ENCODE measurements around the gene RPA3.

The RPA3 gene

GRCh38 chr7:7688310-7688709, 30.1 kb downstream of the RPA3 start:
- TF ChIP-seq CTCF (IDR thresholded peaks at IDR 0.05; ENCODE audit: low read depth, low read length, missing control alignments): no peak
- Histone ChIP-seq H3K36me3 (replicated peaks) (no peaks in the 10 kb centered on the region), H3K4me3 (ENCODE audit: low read depth, low read length) (no peak overlapping the region), H3K27ac (no peak overlapping the region), H3K27me3 (replicated peaks) (no peaks in the 10 kb centered on the region)
- no peak for DNase-seq
- in situ Hi-C loops (cut with HindIII; ENCODE audit: low pct_ligation_motif_present, low sequenced_read_pairs): no loop called here

DNA sequence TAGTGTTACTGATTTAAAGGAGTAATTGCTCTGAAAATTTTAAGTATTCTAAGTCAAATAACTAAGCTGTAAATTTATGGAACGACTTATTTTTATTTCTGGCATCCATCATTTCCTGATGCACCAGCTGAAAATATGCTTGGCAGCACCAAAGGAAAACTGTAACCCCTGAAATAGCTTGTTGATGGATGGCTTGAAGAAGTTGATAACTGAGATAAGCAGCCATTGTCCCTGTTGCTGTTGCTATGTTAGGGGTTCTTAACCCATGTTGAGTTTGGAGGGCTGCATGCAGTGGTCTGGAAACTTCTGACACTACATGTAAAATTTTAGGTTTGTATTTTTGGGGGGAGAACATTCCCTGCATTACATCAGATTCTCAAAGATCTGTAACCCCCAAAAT, 30.6 kb downstream of the RPA3 start:
- no peak overlapping the region for H3K27ac ChIP-seq
- no peak overlapping the region for H3K4me3 ChIP-seq (ENCODE audit: low read depth, low read length)
- H3K27me3 ChIP-seq (replicated peaks): no peaks in the 10 kb centered on the region
- in situ Hi-C loops (cut with HindIII; ENCODE audit: low pct_ligation_motif_present, low sequenced_read_pairs): no loop called here
- H3K36me3 ChIP-seq (replicated peaks): no peaks in the 10 kb centered on the region
- no peak for DNase-seq
- TF ChIP-seq CTCF (IDR thresholded peaks at IDR 0.05; ENCODE audit: low read depth, low read length, missing control alignments): no peak

DNA sequence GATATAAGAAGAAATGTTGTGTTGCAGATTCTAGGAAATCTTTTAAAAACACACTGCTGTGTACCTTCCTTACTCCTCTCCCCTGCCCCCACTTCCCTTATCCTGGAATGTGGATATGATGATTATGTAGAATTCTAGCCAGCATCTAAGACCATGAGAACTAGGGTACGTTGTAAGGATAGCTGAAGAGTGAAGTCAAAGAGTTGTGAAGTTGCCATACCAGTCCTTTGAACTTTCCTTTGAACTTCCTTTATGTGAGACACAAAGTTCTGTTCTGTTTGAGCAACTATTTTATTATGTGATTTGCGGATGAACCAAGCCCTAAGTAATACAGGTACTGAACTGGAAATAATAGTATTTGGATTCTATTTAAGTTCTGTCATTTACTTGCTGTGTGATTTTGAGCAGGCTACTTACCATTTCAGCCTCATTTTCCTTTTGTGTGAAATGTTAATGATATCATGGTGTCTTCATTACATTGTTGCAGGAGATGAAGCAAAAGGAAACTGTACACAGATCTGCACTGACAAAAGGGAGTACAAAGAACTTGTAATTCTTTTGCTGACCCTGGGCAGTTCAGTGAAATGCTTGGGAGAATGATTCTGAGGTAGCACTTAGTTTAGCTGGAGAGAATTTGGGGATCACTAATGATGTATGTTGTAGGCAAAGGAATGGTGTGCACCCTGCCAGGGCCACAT, 31.4 kb downstream of the RPA3 start:
- DNase-seq: no peak
- no peaks in the 10 kb centered on the region for H3K27me3 ChIP-seq (replicated peaks)
- TF ChIP-seq CTCF (IDR thresholded peaks at IDR 0.05; ENCODE audit: low read depth, low read length, missing control alignments): no peak
- in situ Hi-C loops (cut with HindIII; ENCODE audit: low pct_ligation_motif_present, low sequenced_read_pairs): no loop called here
- H3K4me3 ChIP-seq (ENCODE audit: low read depth, low read length): no peak overlapping the region
- no peaks in the 10 kb centered on the region for H3K36me3 ChIP-seq (replicated peaks)
- no peak overlapping the region for H3K27ac ChIP-seq

GRCh38 chr7:7682861-7683260, 35.5 kb downstream of the RPA3 start:
- Histone ChIP-seq H3K27ac (no peak overlapping the region), H3K4me3 (ENCODE audit: low read depth, low read length) (no peak overlapping the region), H3K27me3 (replicated peaks) (no peaks in the 10 kb centered on the region), H3K36me3 (replicated peaks) (no peaks in the 10 kb centered on the region)
- TF ChIP-seq CTCF (IDR thresholded peaks at IDR 0.05; ENCODE audit: low read depth, low read length, missing control alignments): no peak
- in situ Hi-C loops (cut with HindIII; ENCODE audit: low pct_ligation_motif_present, low sequenced_read_pairs): no loop called here
- no peak for DNase-seq

GRCh38 chr7:7681936-7682329, 36.5 kb downstream of the RPA3 start:
- TF ChIP-seq CTCF (IDR thresholded peaks at IDR 0.05; ENCODE audit: low read depth, low read length, missing control alignments): no peak
- no peak overlapping the region for H3K4me3 ChIP-seq (ENCODE audit: low read depth, low read length)
- no peaks in the 10 kb centered on the region for H3K27me3 ChIP-seq (replicated peaks)
- no peak for DNase-seq
- H3K36me3 ChIP-seq (replicated peaks): no peaks in the 10 kb centered on the region
- no peak overlapping the region for H3K27ac ChIP-seq
- in situ Hi-C loops (cut with HindIII; ENCODE audit: low pct_ligation_motif_present, low sequenced_read_pairs): no loop called here
